GM12892 (cell line): ENCODE measurements around the gene NDFIP2.

ENCODE experiments used
- POLR2A ChIP-seq: IDR thresholded peaks from 2 replicates; pipeline ENCODE4 v1.6.1; 2011; ENCODE audit warnings: low read depth, low read length, control low read depth
- POLR2AphosphoS5 ChIP-seq: IDR thresholded peaks from 2 replicates; pipeline ENCODE4 v1.6.1; 2011; ENCODE audit warnings: low read depth, low read length, control low read depth
- TAF1 ChIP-seq: IDR thresholded peaks from 2 replicates; pipeline ENCODE4 v1.6.1; 2011; ENCODE audit warnings: low read depth, mild to moderate bottlenecking, control low read depth, low read length, borderline replicate concordance

- TF ChIP-seq POLR2A (no peak), POLR2AphosphoS5 (no peak), TAF1 (no peak)
Measured at GRCh38 chr13:79500829-79501228, 19.9 kb downstream of the NDFIP2 start.
